Fibroblast of mammary gland (primary cell): ENCODE results near the gene ZNF70.

Experiments used
- DNase-seq: peaks from one replicate; pipeline ENCODE4 v3.0.0-alpha.2; 2010; ENCODE audit warnings: low read depth
- H3K4me3 ChIP-seq: 2 replicates; pipeline ENCODE4 v1.5.1; 2011; ENCODE audit warnings: low read depth, mild to moderate bottlenecking, low read length, moderate library complexity; ENCODE audit not compliant: control insufficient read depth
- TF ChIP-seq, protein P1 (sequence below): conservative IDR thresholded peaks from 2 replicates; pipeline ENCODE4 v1.5.1; 2011; ENCODE audit warnings: low read depth, low read length, inconsistent platforms; ENCODE audit not compliant: control insufficient read depth, insufficient read depth

The ZNF70 gene

DNA sequence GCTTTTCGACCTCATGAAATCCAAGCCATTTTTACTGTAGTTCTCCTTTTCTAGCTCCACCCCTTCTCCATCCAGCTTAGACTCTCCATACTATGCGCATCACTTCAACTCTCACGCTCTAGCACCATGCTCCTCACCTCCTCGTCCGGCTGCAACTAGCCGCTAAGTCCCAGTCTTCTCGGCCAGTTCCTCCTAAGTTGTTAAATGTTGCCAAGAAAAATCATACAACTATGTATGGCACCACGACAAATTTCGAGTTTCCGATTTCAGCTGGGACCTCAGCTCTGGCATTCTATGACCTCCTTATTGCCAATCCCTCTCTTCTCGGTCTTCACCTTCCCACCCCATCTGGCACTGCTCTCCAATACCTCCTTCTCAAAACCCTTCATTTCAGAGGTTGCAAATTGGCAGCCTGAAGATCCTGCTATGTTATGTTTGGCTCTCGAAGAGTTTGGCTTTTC, 1.0 kb downstream of the ZNF70 start:
- TF ChIP-seq, protein P1, sequence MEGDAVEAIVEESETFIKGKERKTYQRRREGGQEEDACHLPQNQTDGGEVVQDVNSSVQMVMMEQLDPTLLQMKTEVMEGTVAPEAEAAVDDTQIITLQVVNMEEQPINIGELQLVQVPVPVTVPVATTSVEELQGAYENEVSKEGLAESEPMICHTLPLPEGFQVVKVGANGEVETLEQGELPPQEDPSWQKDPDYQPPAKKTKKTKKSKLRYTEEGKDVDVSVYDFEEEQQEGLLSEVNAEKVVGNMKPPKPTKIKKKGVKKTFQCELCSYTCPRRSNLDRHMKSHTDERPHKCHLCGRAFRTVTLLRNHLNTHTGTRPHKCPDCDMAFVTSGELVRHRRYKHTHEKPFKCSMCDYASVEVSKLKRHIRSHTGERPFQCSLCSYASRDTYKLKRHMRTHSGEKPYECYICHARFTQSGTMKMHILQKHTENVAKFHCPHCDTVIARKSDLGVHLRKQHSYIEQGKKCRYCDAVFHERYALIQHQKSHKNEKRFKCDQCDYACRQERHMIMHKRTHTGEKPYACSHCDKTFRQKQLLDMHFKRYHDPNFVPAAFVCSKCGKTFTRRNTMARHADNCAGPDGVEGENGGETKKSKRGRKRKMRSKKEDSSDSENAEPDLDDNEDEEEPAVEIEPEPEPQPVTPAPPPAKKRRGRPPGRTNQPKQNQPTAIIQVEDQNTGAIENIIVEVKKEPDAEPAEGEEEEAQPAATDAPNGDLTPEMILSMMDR = no peak
- no peak for DNase-seq
- H3K4me3 ChIP-seq = peak overlapping the region; percentile 84

DNA sequence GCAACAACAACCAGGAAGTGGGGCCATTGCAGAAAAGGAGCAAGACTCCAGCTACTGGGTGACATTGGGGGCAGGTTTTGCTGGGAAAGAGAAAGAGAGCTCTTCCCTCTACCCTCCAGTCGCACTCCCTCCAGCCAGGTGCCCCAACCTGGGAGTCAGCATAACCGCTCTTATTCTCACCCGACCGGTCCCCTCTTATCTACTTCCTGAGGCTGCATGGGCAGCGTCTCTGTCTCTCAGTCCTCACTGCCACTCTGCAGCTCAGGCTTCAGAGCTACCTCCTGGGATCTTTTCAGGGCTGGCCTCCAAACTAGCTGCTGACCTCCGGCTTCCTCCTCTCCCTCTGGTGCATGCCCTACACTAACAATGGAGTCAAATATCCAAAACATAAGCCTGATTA, 5.1 kb downstream of the ZNF70 start:
- DNase-seq = no peak
- TF ChIP-seq, protein P1 = no peak
- no peak overlapping the region for H3K4me3 ChIP-seq

DNA sequence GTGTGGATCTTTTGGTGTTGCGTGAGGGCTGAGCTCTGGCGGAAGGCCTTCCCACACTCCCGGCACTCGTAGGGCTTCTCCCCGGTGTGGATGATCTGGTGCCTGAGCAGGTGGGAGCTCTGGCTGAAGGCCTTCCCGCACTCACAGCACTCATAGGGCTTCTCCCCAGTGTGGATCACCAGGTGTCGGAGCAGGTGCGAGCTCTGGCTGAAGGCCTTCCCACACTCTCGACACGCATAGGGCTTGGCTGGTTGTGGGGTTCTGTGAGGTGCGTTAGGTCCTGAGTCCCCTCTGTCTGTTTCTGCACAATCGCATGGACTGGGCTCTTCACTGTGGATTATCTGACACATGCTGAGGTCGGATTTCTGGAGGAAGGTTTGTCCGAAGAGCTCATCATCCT, 6.4 kb downstream of the ZNF70 start:
- TF ChIP-seq, protein P1 = no peak
- DNase-seq = no peak
- H3K4me3 ChIP-seq = no peak overlapping the region

DNA sequence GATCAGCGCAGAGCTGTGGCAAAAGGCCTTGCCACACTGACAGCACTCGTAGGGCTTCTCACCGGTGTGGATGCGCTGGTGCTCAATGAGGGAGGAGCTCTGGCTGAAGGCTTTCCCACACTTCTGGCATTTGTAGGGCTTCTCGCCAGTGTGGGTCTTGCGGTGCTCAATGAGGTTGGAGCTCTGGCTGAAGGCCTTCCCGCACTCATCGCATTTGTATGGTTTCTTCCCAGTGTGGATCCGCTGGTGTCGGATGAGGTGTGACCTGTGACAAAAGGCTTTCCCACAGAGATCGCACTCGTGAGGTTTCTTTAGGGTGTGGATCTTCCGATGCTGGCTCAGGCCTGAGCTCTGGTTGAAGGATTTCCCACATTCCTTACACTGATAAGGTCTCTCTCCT, 6.9 kb downstream of the ZNF70 start:
- TF ChIP-seq, protein P1 = no peak
- DNase-seq = no peak
- no peak overlapping the region for H3K4me3 ChIP-seq

DNA sequence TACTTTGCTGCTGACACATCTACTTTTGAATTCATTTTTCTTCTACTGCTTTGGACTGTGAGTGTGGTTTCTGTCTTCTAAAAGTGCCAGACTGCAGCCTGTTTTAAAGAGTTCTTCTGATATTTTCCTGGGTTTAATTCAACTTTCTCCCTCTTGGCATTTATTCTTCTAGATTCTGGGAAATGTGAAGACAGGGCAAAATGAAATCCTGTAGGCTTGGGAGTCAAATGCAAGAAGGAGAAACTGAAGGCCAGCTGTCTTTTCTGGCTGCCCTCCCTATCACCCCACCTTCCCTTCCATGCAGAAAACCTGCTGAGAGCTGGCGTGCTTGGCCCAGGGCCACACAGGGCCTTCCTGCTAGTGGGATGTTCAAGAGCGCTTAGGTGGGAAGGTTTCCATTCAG, 7.6 kb downstream of the ZNF70 start:
- DNase-seq = no peak
- TF ChIP-seq, protein P1 = no peak
- H3K4me3 ChIP-seq = no peak overlapping the region

DNA sequence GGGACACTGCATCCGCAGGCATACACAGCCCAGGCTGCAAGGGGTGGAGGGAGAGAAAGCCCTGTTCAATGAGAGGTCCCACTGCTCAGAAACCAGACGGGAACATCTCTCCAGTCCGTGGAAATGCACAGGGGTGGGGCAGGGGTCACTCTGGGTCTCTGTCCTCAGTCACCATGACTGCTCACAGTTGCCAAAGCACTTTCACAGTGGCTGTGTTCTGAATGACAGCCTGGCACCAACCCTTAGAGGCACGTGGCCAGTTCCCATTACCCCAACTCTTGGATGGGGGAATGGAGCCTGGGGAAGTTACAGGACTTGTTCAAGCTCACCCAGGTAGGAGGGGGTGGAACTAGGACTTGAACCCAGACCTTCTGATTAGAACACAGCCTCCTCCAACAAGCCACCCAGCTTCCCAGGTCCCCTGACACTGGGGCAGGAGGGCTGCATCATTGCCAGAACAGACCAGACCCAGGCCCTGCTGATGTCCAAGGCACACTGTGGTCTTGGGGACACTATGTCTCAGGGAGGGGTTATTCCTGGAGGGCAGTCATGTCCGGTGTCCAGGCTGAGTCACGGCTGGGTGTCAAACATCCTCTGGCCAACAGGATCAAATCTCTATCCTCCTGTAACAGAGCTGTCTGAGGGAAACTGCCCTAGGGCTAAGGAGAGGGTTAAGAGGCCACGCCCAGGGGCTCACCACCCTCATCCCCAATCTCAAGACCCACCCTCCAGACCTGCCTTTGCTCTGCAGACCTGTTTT, 8.2 kb downstream of the ZNF70 start:
- DNase-seq = no peak
- TF ChIP-seq, protein P1 = no peak
- H3K4me3 ChIP-seq = no peak overlapping the region
